H9 (cell line): ENCODE data around the gene CCM2. TPM values are rescaled to one million over a fixed set of nuclear protein-coding genes. Genes with fewer than 3 reads are reported as not detected.

Experiments
- DNase-seq: peaks from one replicate; pipeline ENCODE4 v3.0.0-alpha.2; 2017
- H2AFZ ChIP-seq: one replicate; pipeline ENCODE4 v1.6.1; 2013; ENCODE audit warnings: mild to moderate bottlenecking, low read length, control low read depth, moderate library complexity
- H2AK5ac ChIP-seq: 2 replicates; pipeline ENCODE4 v1.6.1; 2013; ENCODE audit warnings: low read length, control low read depth, mixed read lengths; ENCODE audit not compliant: insufficient read length
- H2BK120ac ChIP-seq: one replicate; pipeline ENCODE4 v1.6.1; 2013; ENCODE audit warnings: low read depth, mild to moderate bottlenecking, low read length, control low read depth, inconsistent platforms; ENCODE audit not compliant: poor library complexity, severe bottlenecking
- H2BK12ac ChIP-seq: 2 replicates; pipeline ENCODE4 v1.6.1; 2013; ENCODE audit warnings: low read length, control low read depth, mixed read lengths, low read depth; ENCODE audit not compliant: insufficient read length
- H2BK15ac ChIP-seq: 2 replicates; pipeline ENCODE4 v1.6.1; 2013; ENCODE audit warnings: low read depth, low read length, control low read depth
- H2BK20ac ChIP-seq: one replicate; pipeline ENCODE4 v1.6.1; 2013; ENCODE audit warnings: low read depth, mild to moderate bottlenecking, low read length, control low read depth, inconsistent platforms; ENCODE audit not compliant: poor library complexity, severe bottlenecking
- H2BK5ac ChIP-seq: 2 replicates; pipeline ENCODE4 v1.6.1; 2013; ENCODE audit warnings: low read length, control low read depth, mixed read lengths; ENCODE audit not compliant: insufficient read length
- H3K14ac ChIP-seq: 2 replicates; pipeline ENCODE4 v1.6.1; 2013; ENCODE audit warnings: low read length, control low read depth; ENCODE audit not compliant: insufficient read depth
- H3K18ac ChIP-seq: 2 replicates; pipeline ENCODE4 v1.6.1; 2013; ENCODE audit warnings: low read depth, mild to moderate bottlenecking, mixed read lengths, low read length, control low read depth; ENCODE audit not compliant: insufficient read length
- H3K23ac ChIP-seq: 2 replicates; pipeline ENCODE4 v1.6.1; 2013; ENCODE audit warnings: low read length, control low read depth, mixed read lengths, low read depth; ENCODE audit not compliant: insufficient read length
- H3K23me2 ChIP-seq: 2 replicates; pipeline ENCODE4 v1.6.1; 2013; ENCODE audit warnings: low read depth, mild to moderate bottlenecking, mixed read lengths, low read length, control low read depth; ENCODE audit not compliant: insufficient read length, poor library complexity, severe bottlenecking
- H3K27ac ChIP-seq: 2 replicates; pipeline ENCODE4 v1.5.1; 2013; ENCODE audit warnings: low read length, control low read depth, mixed read lengths, low read depth; ENCODE audit not compliant: insufficient read length
- H3K27me3 ChIP-seq: 2 replicates; pipeline ENCODE4 v1.6.1; 2013; ENCODE audit warnings: low read length, control low read depth, inconsistent platforms; ENCODE audit not compliant: insufficient read depth
- H3K4ac ChIP-seq: 2 replicates; pipeline ENCODE4 v1.6.1; 2013; ENCODE audit warnings: low read depth, mild to moderate bottlenecking, control low read depth, inconsistent platforms, low read length, moderate library complexity
- H3K4me1 ChIP-seq: 2 replicates; pipeline ENCODE4 v1.6.1; 2013; ENCODE audit warnings: low read length, control low read depth, inconsistent platforms; ENCODE audit not compliant: insufficient read depth
- H3K4me2 ChIP-seq: 2 replicates; pipeline ENCODE4 v1.6.1; 2013; ENCODE audit warnings: low read length, control low read depth, mixed read lengths; ENCODE audit not compliant: insufficient read length, insufficient read depth
- H3K56ac ChIP-seq: 2 replicates; pipeline ENCODE4 v1.6.1; 2013; ENCODE audit warnings: low read depth, mild to moderate bottlenecking, mixed read lengths, low read length, control low read depth; ENCODE audit not compliant: insufficient read length
- H3K79me1 ChIP-seq: 2 replicates; pipeline ENCODE4 v1.6.1; 2013; ENCODE audit warnings: low read depth, mild to moderate bottlenecking, moderate library complexity, low read length, control low read depth, inconsistent platforms; ENCODE audit not compliant: insufficient read depth, poor library complexity, severe bottlenecking
- H3K79me2 ChIP-seq: 2 replicates; pipeline ENCODE4 v1.6.1; 2013; ENCODE audit warnings: low read length, control low read depth, inconsistent platforms; ENCODE audit not compliant: insufficient read depth
- H3K9ac ChIP-seq: 2 replicates; pipeline ENCODE4 v1.6.1; 2013; ENCODE audit warnings: low read length, control low read depth, mixed read lengths; ENCODE audit not compliant: insufficient read length; ENCODE audit errors: extremely low read depth
- H3K9me3 ChIP-seq: one replicate; pipeline ENCODE4 v1.6.1; 2013; ENCODE audit warnings: low read depth, low read length, inconsistent platforms; ENCODE audit not compliant: control insufficient read depth
- H3T11ph ChIP-seq: one replicate; pipeline ENCODE4 v1.6.1; 2013; ENCODE audit warnings: mild to moderate bottlenecking, low read length, control low read depth, inconsistent platforms
- H4K20me1 ChIP-seq: one replicate; pipeline ENCODE4 v1.6.1; 2013; ENCODE audit not compliant: control insufficient read depth, insufficient read length, insufficient read depth
- H4K5ac ChIP-seq: 2 replicates; pipeline ENCODE4 v1.6.1; 2013; ENCODE audit warnings: low read depth, mild to moderate bottlenecking, mixed read lengths, low read length, control low read depth; ENCODE audit not compliant: insufficient read length
- H4K8ac ChIP-seq: replicated peaks from 2 replicates; pipeline ENCODE4 v1.6.1; 2013; ENCODE audit warnings: low read length, control low read depth, mixed read lengths, low read depth; ENCODE audit not compliant: insufficient read length
- H4K91ac ChIP-seq: 2 replicates; pipeline ENCODE4 v1.6.1; 2013; ENCODE audit warnings: low read depth, mild to moderate bottlenecking, moderate library complexity, mixed read lengths, low read length, control low read depth; ENCODE audit not compliant: insufficient read length
- H3K27ac Mint-ChIP-seq, 3 experiments: 2 replicates in 2 of 3; 3 replicates in 1 of 3; pipeline ENCODE4 v1.8.0; 2020 to 2021; ENCODE audit warnings: mixed read lengths in 3 of 3, mild to moderate bottlenecking in 1 of 3, moderate library complexity in 1 of 3
- H3K27me3 Mint-ChIP-seq: 2 replicates; pipeline ENCODE4 v1.8.0; 2021; ENCODE audit warnings: low read depth, mild to moderate bottlenecking, moderate library complexity, mixed read lengths
- H3K36me3 Mint-ChIP-seq, 3 experiments: 2 replicates in 2 of 3; 3 replicates in 1 of 3; pipeline ENCODE4 v1.8.0; 2020 to 2021; ENCODE audit warnings: low read depth in 3 of 3, mixed read lengths in 3 of 3; ENCODE audit not compliant: insufficient read depth in 1 of 3
- H3K4me1 Mint-ChIP-seq, 2 experiments: 2 replicates each; pipeline ENCODE4 v1.8.0; 2020; ENCODE audit warnings: mixed read lengths in 2 of 2
- H3K4me3 Mint-ChIP-seq, 2 experiments: 2 replicates in 1 of 2; 3 replicates in 1 of 2; pipeline ENCODE4 v1.8.0; 2020 to 2021; ENCODE audit warnings: mild to moderate bottlenecking in 2 of 2, mixed read lengths in 2 of 2, moderate library complexity in 1 of 2
- H3K9me3 Mint-ChIP-seq, 2 experiments: 2 replicates in 1 of 2; 3 replicates in 1 of 2; pipeline ENCODE4 v1.8.0; 2020; ENCODE audit warnings: mild to moderate bottlenecking in 2 of 2, mixed read lengths in 2 of 2, moderate library complexity in 1 of 2
- WGBS: extraction: QIAGEN DNeasy Blood & Tissue Kit; methylation state at CpG from one replicate; pipeline ENCODE4 v1.1.7; 2013; ENCODE audit warnings: missing lambda C conversion rate, low lambda C conversion rate, mixed read lengths; ENCODE audit not compliant: insufficient read length; ENCODE audit errors: extremely low coverage; 5-methylcytosine and 5-hydroxymethylcytosine counted together
- total RNA-seq: library from RNA; stranded (reverse); gene quantifications from 2 replicates; pipeline ENCODE4 v1.2.1, GENCODE V29; 2021
- TF ChIP-seq, protein P1 (sequence below): fragments of 200-600 bp; sonication (generic); conservative IDR thresholded peaks from 3 replicates; pipeline ENCODE4 v1.8.0; 2021; ENCODE audit warnings: antibody characterized with exemption, mild to moderate bottlenecking

The CCM2 gene
- total RNA-seq, 1 experiment from 2014 or later = 30.4 TPM

DNA sequence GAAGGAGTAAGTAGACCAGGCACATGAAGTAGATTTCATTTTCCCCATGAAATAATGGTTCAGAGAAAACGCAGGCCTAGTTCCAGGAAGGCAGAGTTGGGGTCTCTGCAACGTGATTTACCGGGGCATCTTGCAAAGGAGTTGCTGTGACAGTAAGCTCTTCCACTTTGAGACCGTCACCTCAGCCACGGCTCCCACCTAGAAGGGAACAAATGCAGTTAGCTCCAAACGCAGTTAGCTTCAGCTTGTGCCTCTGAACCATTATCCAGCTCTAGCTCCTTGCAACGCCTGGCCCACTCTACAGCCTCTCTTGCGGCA is 14.1 kb upstream of the CCM2 start:
- Histone ChIP-seq H2AFZ (no peak overlapping the region), H3K79me1 (peaks cover 4% of the 10 kb centered on the region), H3T11ph (no peak overlapping the region), H3K14ac (peak overlapping the region; percentile 95), H2BK20ac (no peak overlapping the region), H2BK15ac (no peak overlapping the region), H3K4me1 (no peaks in the 10 kb centered on the region), H3K18ac (peak overlapping the region; percentile 61), H4K8ac (peak overlapping the region; percentile 95), H3K27me3 (no peaks in the 10 kb centered on the region), H3K4ac (peak overlapping the region; percentile 3; the same call in 1 of the 2 replicates), H3K9ac (peak overlapping the region; percentile 99), H3K9me3 (no peaks in the 10 kb centered on the region), H3K56ac (peak overlapping the region; percentile 15), H3K79me2 (peaks cover 13% of the 10 kb centered on the region; the same call in 1 of the 2 replicates), H2BK120ac (no peak overlapping the region), H4K91ac (peak overlapping the region; percentile 7), H3K23ac (no peak overlapping the region), H2BK12ac (no peak overlapping the region), H2BK5ac (peak overlapping the region; percentile 61), H2AK5ac (peak overlapping the region; percentile 15), H4K5ac (peak overlapping the region; percentile 87), H3K23me2 (peaks cover 3% of the 10 kb centered on the region), H3K4me2 (peak overlapping the region; percentile 92), H3K27ac (peak overlapping the region; percentile 15), H4K20me1 (no peaks in the 10 kb centered on the region)
- peaks cover 36 to 54% (median 40%) of the 10 kb centered on the region in 3 experiments for H3K36me3 Mint-ChIP-seq
- no CpG with 5 or more reads among the region's 8 CpGs for WGBS
- H3K4me3 Mint-ChIP-seq = peak overlapping the region; percentile 96 to 99
- peak overlapping the region; percentile 99 to 100 (median 100) for H3K27ac Mint-ChIP-seq
- DNase-seq = no peak
- H3K27me3 Mint-ChIP-seq = no peaks in the 10 kb centered on the region; the same call in 1 of the 2 replicates
- no peaks in the 10 kb centered on the region; a peak in 1 of 5 replicates for H3K9me3 Mint-ChIP-seq
- peaks cover 27 to 33% of the 10 kb centered on the region in 2 experiments for H3K4me1 Mint-ChIP-seq
- TF ChIP-seq, protein P1, sequence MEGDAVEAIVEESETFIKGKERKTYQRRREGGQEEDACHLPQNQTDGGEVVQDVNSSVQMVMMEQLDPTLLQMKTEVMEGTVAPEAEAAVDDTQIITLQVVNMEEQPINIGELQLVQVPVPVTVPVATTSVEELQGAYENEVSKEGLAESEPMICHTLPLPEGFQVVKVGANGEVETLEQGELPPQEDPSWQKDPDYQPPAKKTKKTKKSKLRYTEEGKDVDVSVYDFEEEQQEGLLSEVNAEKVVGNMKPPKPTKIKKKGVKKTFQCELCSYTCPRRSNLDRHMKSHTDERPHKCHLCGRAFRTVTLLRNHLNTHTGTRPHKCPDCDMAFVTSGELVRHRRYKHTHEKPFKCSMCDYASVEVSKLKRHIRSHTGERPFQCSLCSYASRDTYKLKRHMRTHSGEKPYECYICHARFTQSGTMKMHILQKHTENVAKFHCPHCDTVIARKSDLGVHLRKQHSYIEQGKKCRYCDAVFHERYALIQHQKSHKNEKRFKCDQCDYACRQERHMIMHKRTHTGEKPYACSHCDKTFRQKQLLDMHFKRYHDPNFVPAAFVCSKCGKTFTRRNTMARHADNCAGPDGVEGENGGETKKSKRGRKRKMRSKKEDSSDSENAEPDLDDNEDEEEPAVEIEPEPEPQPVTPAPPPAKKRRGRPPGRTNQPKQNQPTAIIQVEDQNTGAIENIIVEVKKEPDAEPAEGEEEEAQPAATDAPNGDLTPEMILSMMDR = no peak
